Lung (tissue), 12 donors: ENCODE results near the gene HHIP. TPM values are rescaled to one million over a fixed set of nuclear protein-coding genes. Genes with fewer than 3 reads are reported as not detected.

Experiments
- ATAC-seq: fragments of 200-7000 bp; cut with Tn5 transposase; one replicate; pipeline ENCODE4 v1.9.1; 2020; ENCODE audit warnings: moderate number of reproducible peaks; ENCODE audit not compliant: insufficient read depth, low FRiP score
- DNase-seq, 3 donors: peaks; one replicate each; pipeline ENCODE4 v3.0.0-alpha.2; 2013 to 2017
- H3K27ac ChIP-seq, 2 donors: one replicate each; pipeline ENCODE4 v1.5.1; 2013; ENCODE audit warnings: mild to moderate bottlenecking in 2 of 2, moderate library complexity in 2 of 2, control low read depth in 1 of 2, inconsistent platforms in 1 of 2, low read depth in 1 of 2, low read length in 1 of 2
- H3K27me3 ChIP-seq, 3 donors: one replicate each; pipeline ENCODE4 v1.5.1; 2013; ENCODE audit warnings: low read length in 2 of 3; ENCODE audit not compliant: control insufficient read depth in 3 of 3, insufficient read depth in 3 of 3
- H3K36me3 ChIP-seq, 4 donors: one replicate each; pipeline ENCODE4 v1.5.1; 2013; ENCODE audit warnings: low read length in 4 of 4, mild to moderate bottlenecking in 1 of 4, moderate library complexity in 1 of 4; ENCODE audit not compliant: control insufficient read depth in 4 of 4, insufficient read depth in 4 of 4
- H3K4me1 ChIP-seq, 5 donors: one replicate each; pipeline ENCODE4 v1.5.1; 2013; ENCODE audit warnings: low read length in 5 of 5, mild to moderate bottlenecking in 2 of 5, moderate library complexity in 1 of 5; ENCODE audit not compliant: control insufficient read depth in 5 of 5, insufficient read depth in 5 of 5
- H3K4me3 ChIP-seq: one replicate; pipeline ENCODE4 v1.5.1; 2013; ENCODE audit warnings: mild to moderate bottlenecking, control low read depth, moderate library complexity
- H3K9ac ChIP-seq, 2 donors: one replicate each; pipeline ENCODE4 v1.5.1; 2013; ENCODE audit warnings: low read length in 2 of 2, control low read depth in 1 of 2; ENCODE audit not compliant: insufficient read depth in 1 of 2
- H3K9me3 ChIP-seq, 4 donors: one replicate each; pipeline ENCODE4 v1.5.1; 2013; ENCODE audit warnings: low read length in 3 of 4, mild to moderate bottlenecking in 1 of 4, moderate library complexity in 1 of 4; ENCODE audit not compliant: control insufficient read depth in 4 of 4, insufficient read depth in 3 of 4
- CTCF ChIP-seq: IDR thresholded peaks from 2 replicates; pipeline ENCODE4 v1.5.1; 2012; ENCODE audit warnings: mild to moderate bottlenecking; ENCODE audit errors: control extremely low read depth, extremely low read depth
- WGBS, 2 donors: extraction: QIAGEN DNeasy Blood & Tissue Kit; methylation state at CpG; one replicate each; pipeline ENCODE4 v1.1.7; 2013; 5-methylcytosine and 5-hydroxymethylcytosine counted together
- polyA plus RNA-seq, 2 donors: library from polyadenylated mRNA; stranded (reverse); fragments of 200-250 nt; gene quantifications; one replicate each; pipeline ENCODE4 v1.2.1, GENCODE V29; 2013
- total RNA-seq, 2 donors: library from RNA; depleted of rRNA in 1 of 2; stranded (reverse); fragments of >200 nt in 1 of 2; gene quantifications; one replicate each; pipeline ENCODE4 v1.2.1, GENCODE V29; 2014 to 2021
- donor health status: control.
- donor health status: control.
- donor health status: Bipolar disorder and iron deficiency.
- donor health status: healthy.
- donor health status: DM: yes; HTN: yes; CAD: no.

Gene HHIP
- total and polyA plus RNA-seq, 4 donors = 11.6 to 116 (median 90.2) TPM

- Histone ChIP-seq H3K27me3 (no peaks in the 10 kb centered on the region), H3K9ac (no peak overlapping the region), H3K9me3 (no peaks in the 10 kb centered on the region), H3K4me1 (peaks cover 0 to 3% (median 0%) of the 10 kb centered on the region in 5 donors), H3K36me3 (no peaks in the 10 kb centered on the region), H3K27ac (no peak overlapping the region), H3K4me3 (no peak overlapping the region)
- ATAC-seq (no peak), DNase-seq (no peak)
- TF ChIP-seq CTCF = no peak
- WGBS, 2 donors = 76 to 80% methylated on average over 4 of the region's 4 CpGs
These were observed 73.1 kb downstream of the HHIP start for GRCh38 chr4:144718958-144719512.

GRCh38 chr4:144720491-144720890 is 74.5 kb downstream of the HHIP start:
- no peak for DNase-seq
- no peaks in the 10 kb centered on the region for H3K36me3 ChIP-seq

GRCh38 chr4:144721994-144722393 is 76.0 kb downstream of the HHIP start:
- Histone ChIP-seq H3K36me3 (no peaks in the 10 kb centered on the region), H3K9ac (no peak overlapping the region), H3K27ac (no peak overlapping the region), H3K27me3 (no peaks in the 10 kb centered on the region), H3K9me3 (no peaks in the 10 kb centered on the region), H3K4me3 (no peak overlapping the region), H3K4me1 (peaks cover 0 to 3% (median 0%) of the 10 kb centered on the region in 5 donors)
- ATAC-seq = no peak
- no peak for TF ChIP-seq CTCF
- no peak for DNase-seq

More at GRCh38 chr4:144720491-144720890, 74.5 kb downstream of the HHIP start:
- no peak for ATAC-seq
- TF ChIP-seq CTCF = no peak
- Histone ChIP-seq H3K9ac (no peak overlapping the region), H3K9me3 (no peaks in the 10 kb centered on the region), H3K27ac (no peak overlapping the region), H3K4me3 (no peak overlapping the region), H3K4me1 (peaks cover 0 to 3% (median 0%) of the 10 kb centered on the region in 5 donors), H3K27me3 (no peaks in the 10 kb centered on the region)
- WGBS, 2 donors = 62 to 72% methylated on average over 3 of the region's 3 CpGs

- Histone ChIP-seq H3K4me1 (peaks cover 0 to 3% (median 0%) of the 10 kb centered on the region in 5 donors), H3K27me3 (no peaks in the 10 kb centered on the region), H3K4me3 (no peak overlapping the region), H3K27ac (no peak overlapping the region), H3K36me3 (no peaks in the 10 kb centered on the region), H3K9ac (no peak overlapping the region), H3K9me3 (no peaks in the 10 kb centered on the region)
- DNase-seq (no peak), ATAC-seq (no peak)
- TF ChIP-seq CTCF = no peak
These were observed 77.5 kb downstream of the HHIP start for GRCh38 chr4:144723471-144723870.
